Measurements from ENCODE around the gene CYP26B1. TPM values are rescaled to one million over a fixed set of nuclear protein-coding genes. Genes with fewer than 3 reads are reported as not detected.

Gene CYP26B1
- total and polyA plus RNA-seq, 4 donors: 3.6 to 9.8 (median 4.7) TPM

DNA sequence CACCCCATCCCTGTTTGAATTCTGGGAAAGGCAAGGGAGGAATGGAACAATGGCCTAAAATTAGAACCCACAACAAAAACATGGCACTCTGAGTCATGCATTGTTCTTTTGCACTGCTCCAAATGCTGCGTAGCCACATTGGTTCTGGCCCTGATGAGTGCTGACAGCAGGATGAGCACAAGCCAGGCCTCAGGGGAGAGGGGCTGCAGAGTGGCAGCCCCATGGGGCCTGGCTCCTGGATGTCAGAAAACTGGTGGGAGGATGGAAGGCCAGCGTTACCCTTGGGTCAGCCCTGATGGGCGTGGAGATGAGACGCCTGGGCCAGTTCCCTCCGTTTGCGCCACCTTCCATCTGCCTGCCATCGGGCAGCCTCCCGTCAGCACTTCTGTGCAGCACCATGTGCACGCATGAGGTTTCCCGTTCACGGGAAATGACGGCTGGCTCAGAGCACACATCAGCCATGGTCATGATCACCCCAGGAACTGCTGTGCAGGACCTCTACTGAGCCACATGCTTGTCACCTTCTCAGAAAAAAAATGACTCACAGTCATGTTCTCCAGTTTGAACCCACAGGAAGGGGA is 65.6 kb downstream of the CYP26B1 start:
- Histone ChIP-seq H3K36me3 (ENCODE audit: control insufficient read depth, insufficient read depth, low read length) (no peaks in the 10 kb centered on the region), H3K27me3 (ENCODE audit: control insufficient read depth, insufficient read depth, low read length) (no peaks in the 10 kb centered on the region), H3K9me3 (ENCODE audit: control insufficient read depth, insufficient read depth, low read length) (no peaks in the 10 kb centered on the region), H3K27ac (ENCODE audit: low read depth, low read length) (no peak overlapping the region), H3K4me3 (ENCODE audit: low read depth, low read length) (no peak overlapping the region), H3K4me1 (ENCODE audit: control insufficient read depth, insufficient read depth, low read length) (no peaks in the 10 kb centered on the region)
- WGBS (ENCODE audit: insufficient coverage): 89% methylated on average over 9 of the region's 12 CpGs
- DNase-seq (ENCODE audit: low read depth in 4 of 6, low spot score in 6 of 6): no peak

GRCh38 chr2:72081451-72081850 is 66.2 kb downstream of the CYP26B1 start:
- 98% methylated on average over 8 of the region's 8 CpGs for WGBS (ENCODE audit: insufficient coverage)
- DNase-seq (ENCODE audit: low read depth in 4 of 6, low spot score in 6 of 6): no peak
- Histone ChIP-seq H3K36me3 (ENCODE audit: control insufficient read depth, insufficient read depth, low read length) (no peaks in the 10 kb centered on the region), H3K9me3 (ENCODE audit: control insufficient read depth, insufficient read depth, low read length) (no peaks in the 10 kb centered on the region), H3K27me3 (ENCODE audit: control insufficient read depth, insufficient read depth, low read length) (no peaks in the 10 kb centered on the region), H3K4me1 (ENCODE audit: control insufficient read depth, insufficient read depth, low read length) (no peaks in the 10 kb centered on the region), H3K27ac (ENCODE audit: low read depth, low read length) (no peak overlapping the region), H3K4me3 (ENCODE audit: low read depth, low read length) (no peak overlapping the region)

- H3K27ac ChIP-seq (ENCODE audit: low read depth, low read length): no peak overlapping the region
- no peaks in the 10 kb centered on the region for H3K27me3 ChIP-seq (ENCODE audit: control insufficient read depth, insufficient read depth, low read length)
- WGBS (ENCODE audit: insufficient coverage): 88% methylated on average over 3 of the region's 3 CpGs
- no peak for DNase-seq (ENCODE audit: low read depth in 4 of 6, low spot score in 6 of 6)
- H3K4me1 ChIP-seq (ENCODE audit: control insufficient read depth, insufficient read depth, low read length): no peaks in the 10 kb centered on the region
- no peaks in the 10 kb centered on the region for H3K9me3 ChIP-seq (ENCODE audit: control insufficient read depth, insufficient read depth, low read length)
- no peaks in the 10 kb centered on the region for H3K36me3 ChIP-seq (ENCODE audit: control insufficient read depth, insufficient read depth, low read length)
- H3K4me3 ChIP-seq (ENCODE audit: low read depth, low read length): no peak overlapping the region
Measured at GRCh38 chr2:72080286-72081145, 67.1 kb downstream of the CYP26B1 start.

Measured in spinal cord (tissue), 10 donors.